ENCODE data around the gene KLLN. TPM values are rescaled to one million over a fixed set of nuclear protein-coding genes. Genes with fewer than 3 reads are reported as not detected.
"Not testable (repeated sequence)": the region's sequence is repeated elsewhere in the genome, so short reads cannot be mapped to it uniquely, and the experiment has no call there.

Gene KLLN
- total RNA-seq, 4 donors from 2014 or later, result 0.04 to 0.95 (median 0.40) TPM

DNA sequence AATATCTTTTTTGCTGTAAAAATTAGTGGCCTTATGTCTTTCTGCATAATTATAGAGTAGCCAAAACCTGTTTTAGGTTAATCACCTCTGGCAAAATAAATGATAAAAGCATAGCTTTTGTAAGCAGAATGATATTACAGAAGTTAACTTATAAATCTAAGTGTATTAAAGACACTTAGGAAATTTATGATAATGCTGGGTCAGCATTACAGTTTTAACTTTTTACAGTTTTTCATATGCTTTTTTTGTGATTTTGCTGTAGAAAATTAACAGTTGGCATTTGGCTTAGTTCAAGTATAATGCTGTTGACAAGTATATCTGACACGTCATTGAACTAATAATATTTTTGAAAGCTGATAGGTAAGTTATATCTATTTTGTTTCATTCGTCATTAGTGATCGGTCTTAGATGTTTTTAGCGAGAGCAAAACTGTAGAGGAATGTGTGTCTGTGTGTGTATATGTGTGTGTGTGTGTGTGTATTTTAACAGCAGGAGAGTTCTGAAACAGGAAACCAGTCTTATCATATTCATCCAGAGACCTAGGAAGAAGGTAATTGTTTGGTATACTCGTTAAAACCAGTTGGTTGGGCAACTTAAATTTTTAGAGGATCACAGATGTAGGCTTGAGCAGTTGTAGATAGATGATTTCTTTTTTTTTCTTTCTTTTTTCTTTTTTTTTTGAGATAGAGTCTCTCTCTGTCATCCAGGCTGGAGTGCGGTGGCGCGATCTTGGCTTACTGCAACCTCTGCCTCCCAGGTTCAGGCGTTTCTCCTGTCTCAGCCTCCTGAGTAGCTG lies 15.5 kb upstream of the KLLN start:
- WGBS, 2 donors, result 86 to 87% methylated on average over 9 of the region's 9 CpGs
- intact Hi-C loops (cut with DNase I; ENCODE audit: low total_unique reads), result no loop called here
- TF ChIP-seq, protein P1, sequence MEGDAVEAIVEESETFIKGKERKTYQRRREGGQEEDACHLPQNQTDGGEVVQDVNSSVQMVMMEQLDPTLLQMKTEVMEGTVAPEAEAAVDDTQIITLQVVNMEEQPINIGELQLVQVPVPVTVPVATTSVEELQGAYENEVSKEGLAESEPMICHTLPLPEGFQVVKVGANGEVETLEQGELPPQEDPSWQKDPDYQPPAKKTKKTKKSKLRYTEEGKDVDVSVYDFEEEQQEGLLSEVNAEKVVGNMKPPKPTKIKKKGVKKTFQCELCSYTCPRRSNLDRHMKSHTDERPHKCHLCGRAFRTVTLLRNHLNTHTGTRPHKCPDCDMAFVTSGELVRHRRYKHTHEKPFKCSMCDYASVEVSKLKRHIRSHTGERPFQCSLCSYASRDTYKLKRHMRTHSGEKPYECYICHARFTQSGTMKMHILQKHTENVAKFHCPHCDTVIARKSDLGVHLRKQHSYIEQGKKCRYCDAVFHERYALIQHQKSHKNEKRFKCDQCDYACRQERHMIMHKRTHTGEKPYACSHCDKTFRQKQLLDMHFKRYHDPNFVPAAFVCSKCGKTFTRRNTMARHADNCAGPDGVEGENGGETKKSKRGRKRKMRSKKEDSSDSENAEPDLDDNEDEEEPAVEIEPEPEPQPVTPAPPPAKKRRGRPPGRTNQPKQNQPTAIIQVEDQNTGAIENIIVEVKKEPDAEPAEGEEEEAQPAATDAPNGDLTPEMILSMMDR (IDR thresholded peaks at IDR 0.05), result no peak
- TF ChIP-seq POLR2A (IDR thresholded peaks at IDR 0.05), result no peak
- no peak for DNase-seq (ENCODE audit: low spot score in 2 of 2)
- no peak overlapping the region for H3K4me3 ChIP-seq (ENCODE audit: low read depth, poor library complexity, severe bottlenecking)

DNA sequence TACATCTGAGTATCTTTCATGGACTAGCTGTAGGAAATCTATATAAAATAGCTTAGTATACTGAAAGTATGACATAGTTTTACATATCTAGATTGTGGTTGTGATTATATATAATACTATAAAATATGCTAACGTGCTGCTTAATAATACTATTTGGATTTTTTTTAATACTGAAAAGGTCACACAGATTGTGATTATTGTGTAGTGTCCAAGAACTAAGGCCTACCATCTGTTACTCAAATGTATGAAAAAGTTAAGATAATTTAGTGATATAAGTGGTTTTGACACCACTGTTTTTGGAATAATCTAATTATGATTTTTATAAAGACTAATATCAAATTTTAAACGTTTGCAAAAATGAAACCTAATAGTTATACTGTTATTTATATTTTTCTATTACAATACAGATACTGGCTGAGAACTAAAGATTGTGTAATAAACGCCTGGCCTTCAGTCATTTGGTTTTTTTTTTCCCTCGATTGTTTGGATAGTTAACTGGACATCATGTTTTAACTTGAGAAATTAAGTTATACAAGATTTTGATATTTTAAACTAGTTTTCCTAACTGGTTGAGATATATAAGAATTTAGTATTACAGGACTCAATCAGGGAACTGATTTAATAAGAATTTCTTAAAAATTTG lies 12.7 kb upstream of the KLLN start:
- no peak for DNase-seq (ENCODE audit: low spot score in 2 of 2)
- no peak for TF ChIP-seq POLR2A (IDR thresholded peaks at IDR 0.05)
- TF ChIP-seq, protein P1 (IDR thresholded peaks at IDR 0.05), result no peak
- intact Hi-C loops (cut with DNase I; ENCODE audit: low total_unique reads), result no loop called here
- no peak overlapping the region for H3K4me3 ChIP-seq (ENCODE audit: low read depth, poor library complexity, severe bottlenecking)
- 35 to 39% methylated on average over 4 of the region's 4 CpGs for WGBS, 2 donors

DNA sequence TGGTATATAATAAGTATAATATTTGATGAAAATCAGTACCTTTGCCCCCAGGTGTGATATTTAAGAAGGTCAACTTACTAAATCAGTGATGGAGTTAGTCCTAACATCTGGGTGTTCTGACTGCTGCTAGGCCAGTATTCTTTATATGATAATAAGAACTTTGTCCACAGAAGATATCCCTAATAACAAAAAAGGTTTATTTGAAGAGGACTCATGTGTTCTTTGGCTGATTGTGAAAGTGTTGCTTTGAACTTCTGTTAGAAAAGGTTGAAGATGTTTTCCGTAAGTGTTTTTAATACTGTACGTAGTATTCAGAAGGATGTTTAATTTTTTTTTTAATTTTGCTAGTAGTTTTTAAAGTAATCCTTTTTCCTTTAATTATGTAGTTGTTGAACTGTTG lies 10.3 kb upstream of the KLLN start:
- H3K4me3 ChIP-seq (ENCODE audit: low read depth, poor library complexity, severe bottlenecking), result no peak overlapping the region
- no peak for DNase-seq (ENCODE audit: low spot score in 2 of 2)
- WGBS, 2 donors, result 72 to 86% methylated on average over 2 of the region's 2 CpGs

DNA sequence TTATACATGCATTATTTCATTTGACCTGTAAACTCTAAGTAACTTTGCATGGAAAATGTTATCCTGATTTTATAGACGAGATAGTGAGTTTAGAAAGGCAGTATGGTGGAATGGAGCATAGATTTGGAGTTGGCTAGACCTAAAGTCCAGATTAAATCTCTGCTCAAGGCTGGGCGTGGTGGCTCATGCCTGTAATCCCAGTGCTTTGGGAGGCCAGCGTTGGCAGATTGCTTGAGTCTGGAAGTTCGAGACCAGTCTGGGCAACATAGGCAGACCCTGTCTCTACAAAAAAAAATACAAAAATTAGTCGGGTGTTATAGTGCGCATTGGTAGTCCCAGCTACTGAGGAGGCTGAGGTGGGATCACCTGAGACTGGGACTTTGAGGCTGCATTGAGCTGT lies 9.5 kb upstream of the KLLN start:
- H3K4me3 ChIP-seq (ENCODE audit: low read depth, poor library complexity, severe bottlenecking), result no peak overlapping the region
- 93% methylated on average over 6 of the region's 6 CpGs for WGBS, 2 donors
- TF ChIP-seq POLR2A (IDR thresholded peaks at IDR 0.05), result no peak
- TF ChIP-seq, protein P1 (IDR thresholded peaks at IDR 0.05), result no peak
- no peak for DNase-seq (ENCODE audit: low spot score in 2 of 2)
- intact Hi-C loops (cut with DNase I; ENCODE audit: low total_unique reads), result no loop called here

More for the DNA sequence above, 10.3 kb upstream of the KLLN start:
- TF ChIP-seq POLR2A (IDR thresholded peaks at IDR 0.05), result no peak
- TF ChIP-seq, protein P1 (IDR thresholded peaks at IDR 0.05), result no peak
- intact Hi-C loops (cut with DNase I; ENCODE audit: low total_unique reads), result no loop called here

DNA sequence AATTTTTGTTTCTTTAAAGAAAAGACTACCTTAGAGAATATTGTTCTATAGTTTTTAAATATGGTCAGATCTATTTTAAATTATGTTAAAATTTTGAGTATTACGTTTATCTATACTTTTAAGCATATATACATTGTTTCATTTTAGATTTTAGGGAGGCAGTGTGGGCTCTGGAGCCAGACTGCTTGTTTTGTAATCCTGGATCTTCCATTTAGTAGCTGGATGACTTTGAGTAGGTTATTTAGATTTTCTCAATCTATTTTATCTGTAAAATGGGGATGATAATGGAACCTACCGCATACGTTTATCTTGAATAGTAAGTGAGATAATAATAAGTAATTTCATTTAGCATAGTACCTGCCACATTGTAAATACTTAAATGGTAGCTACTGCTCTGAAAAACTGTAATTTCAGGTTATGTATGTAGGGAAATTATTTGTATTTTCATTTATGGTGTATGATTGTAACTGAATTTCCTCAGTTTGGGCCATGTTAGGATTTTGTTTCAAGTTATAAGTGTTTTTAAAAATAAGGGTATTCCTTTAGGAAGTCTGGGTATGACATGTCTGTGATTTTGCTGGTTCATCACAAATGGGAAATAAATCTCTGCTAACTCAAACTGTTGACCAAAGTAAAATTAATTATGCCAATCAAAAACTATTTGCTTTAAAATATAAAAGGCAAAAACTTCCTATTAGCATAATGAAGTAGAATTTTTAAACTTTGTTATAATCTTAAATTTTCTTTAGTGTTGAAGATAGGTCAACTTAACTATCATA lies 6.6 kb upstream of the KLLN start:
- TF ChIP-seq, protein P1 (IDR thresholded peaks at IDR 0.05), result no peak
- TF ChIP-seq POLR2A (IDR thresholded peaks at IDR 0.05), result no peak
- H3K4me3 ChIP-seq (ENCODE audit: low read depth, poor library complexity, severe bottlenecking), result no peak overlapping the region
- no peak for DNase-seq (ENCODE audit: low spot score in 2 of 2)
- intact Hi-C loops (cut with DNase I; ENCODE audit: low total_unique reads), result loop anchor here (10.0 kb wide), 1 partner anchor 515 kb away; no protein-coding TSS in a partner anchor
- WGBS, 2 donors, result 84 to 86% methylated on average over 3 of the region's 3 CpGs

DNA sequence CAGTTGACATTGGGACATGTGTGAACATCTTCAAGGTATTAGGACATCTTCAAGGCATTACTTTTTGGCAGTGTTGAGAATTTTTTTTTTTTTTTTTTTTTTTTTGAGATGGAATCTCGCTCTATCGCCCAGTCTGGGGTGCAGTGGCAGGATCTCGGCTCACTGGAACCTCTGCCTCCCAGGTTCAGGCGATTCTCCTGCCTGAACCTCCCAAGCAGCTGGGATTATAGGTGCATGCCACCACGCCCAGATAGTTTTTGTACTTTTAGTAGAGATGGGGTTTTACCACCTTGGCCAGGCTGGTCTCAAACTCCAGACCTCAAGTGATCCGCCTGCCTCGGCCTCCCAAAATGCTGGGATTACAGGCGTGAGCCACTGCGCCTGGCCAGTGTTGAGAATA lies 5.8 kb upstream of the KLLN start:
- H3K4me3 ChIP-seq (ENCODE audit: low read depth, poor library complexity, severe bottlenecking); DNase-seq (ENCODE audit: low spot score in 2 of 2): not testable (repeated sequence)
- intact Hi-C loops (cut with DNase I; ENCODE audit: low total_unique reads), result loop anchor here (10.0 kb wide), 1 partner anchor 516 kb away; no protein-coding TSS in a partner anchor
- 65 to 78% methylated on average over 9 of the region's 9 CpGs for WGBS, 2 donors
